Lower leg skin (tissue), 3 donors: Measurements from ENCODE around the gene BLMH.

ENCODE experiments used
- CTCF ChIP-seq, 3 donors: fragments of 450-650 bp; IDR thresholded peaks; one replicate each; pipeline ENCODE4 v1.5.1; 2016; ENCODE audit warnings: antibody characterized with exemption in 3 of 3, mild to moderate bottlenecking in 3 of 3, moderate library complexity in 2 of 3
- POLR2A ChIP-seq, 2 donors: fragments of 450-650 bp; IDR thresholded peaks; one replicate each; pipeline ENCODE4 v1.6.1; 2016 to 2017; ENCODE audit warnings: antibody characterized with exemption in 2 of 2, mild to moderate bottlenecking in 1 of 2, moderate library complexity in 1 of 2

- TF ChIP-seq CTCF (IDR thresholded peaks at IDR 0.05): no peak
- no peak for TF ChIP-seq POLR2A (IDR thresholded peaks at IDR 0.05)
Observed at GRCh38 chr17:30340801-30341356, 49.1 kb upstream of the BLMH start.
